ENCODE measurements around the gene ZFHX3. TPM values are rescaled to one million over a fixed set of nuclear protein-coding genes. Genes with fewer than 3 reads are reported as not detected.

ZFHX3 gene
- polyA plus RNA-seq, 1 experiment: 2.2 TPM

DNA sequence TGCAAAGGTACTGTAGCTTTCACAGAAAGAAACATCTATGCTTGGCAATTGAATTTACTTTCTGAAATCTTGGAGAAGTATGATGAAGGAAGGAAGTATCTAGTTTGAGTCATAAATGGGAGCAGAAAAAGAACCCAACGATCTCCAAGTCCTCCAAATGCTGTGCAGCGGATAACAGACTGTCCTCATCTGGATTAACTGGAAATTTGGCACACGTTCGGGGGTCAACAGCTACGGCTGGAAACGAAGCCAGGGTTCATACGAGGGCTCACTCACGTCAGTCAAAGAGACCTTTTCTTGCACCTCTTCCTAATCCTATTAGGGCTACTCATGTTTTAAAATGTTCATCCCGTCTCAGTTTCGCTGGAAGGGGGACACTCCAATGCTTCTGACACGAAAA, 152.0 kb downstream of the ZFHX3 start:
- Histone ChIP-seq H3K27me3 (ENCODE audit: control insufficient read depth, insufficient read depth, low read length) (no peaks in the 10 kb centered on the region), H3K4me3 (ENCODE audit: low read depth, low read length) (no peak overlapping the region), H3K36me3 (ENCODE audit: control insufficient read depth, insufficient read depth, low read length) (peaks cover 3% of the 10 kb centered on the region; the same call in 1 of the 2 replicates)
- TF ChIP-seq, protein P1, sequence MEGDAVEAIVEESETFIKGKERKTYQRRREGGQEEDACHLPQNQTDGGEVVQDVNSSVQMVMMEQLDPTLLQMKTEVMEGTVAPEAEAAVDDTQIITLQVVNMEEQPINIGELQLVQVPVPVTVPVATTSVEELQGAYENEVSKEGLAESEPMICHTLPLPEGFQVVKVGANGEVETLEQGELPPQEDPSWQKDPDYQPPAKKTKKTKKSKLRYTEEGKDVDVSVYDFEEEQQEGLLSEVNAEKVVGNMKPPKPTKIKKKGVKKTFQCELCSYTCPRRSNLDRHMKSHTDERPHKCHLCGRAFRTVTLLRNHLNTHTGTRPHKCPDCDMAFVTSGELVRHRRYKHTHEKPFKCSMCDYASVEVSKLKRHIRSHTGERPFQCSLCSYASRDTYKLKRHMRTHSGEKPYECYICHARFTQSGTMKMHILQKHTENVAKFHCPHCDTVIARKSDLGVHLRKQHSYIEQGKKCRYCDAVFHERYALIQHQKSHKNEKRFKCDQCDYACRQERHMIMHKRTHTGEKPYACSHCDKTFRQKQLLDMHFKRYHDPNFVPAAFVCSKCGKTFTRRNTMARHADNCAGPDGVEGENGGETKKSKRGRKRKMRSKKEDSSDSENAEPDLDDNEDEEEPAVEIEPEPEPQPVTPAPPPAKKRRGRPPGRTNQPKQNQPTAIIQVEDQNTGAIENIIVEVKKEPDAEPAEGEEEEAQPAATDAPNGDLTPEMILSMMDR (IDR thresholded peaks at IDR 0.05; ENCODE audit: insufficient read depth, low read depth, low read length): no peak
- ChIA-PET CTCF (interaction anchor here (0.6 kb wide), 1 partner anchor 333 kb away, joined by 3 read pairs; no protein-coding TSS in a partner anchor), POLR2A (no interaction called here)
- DNase-seq (ENCODE audit: low read depth): no peak

DNA sequence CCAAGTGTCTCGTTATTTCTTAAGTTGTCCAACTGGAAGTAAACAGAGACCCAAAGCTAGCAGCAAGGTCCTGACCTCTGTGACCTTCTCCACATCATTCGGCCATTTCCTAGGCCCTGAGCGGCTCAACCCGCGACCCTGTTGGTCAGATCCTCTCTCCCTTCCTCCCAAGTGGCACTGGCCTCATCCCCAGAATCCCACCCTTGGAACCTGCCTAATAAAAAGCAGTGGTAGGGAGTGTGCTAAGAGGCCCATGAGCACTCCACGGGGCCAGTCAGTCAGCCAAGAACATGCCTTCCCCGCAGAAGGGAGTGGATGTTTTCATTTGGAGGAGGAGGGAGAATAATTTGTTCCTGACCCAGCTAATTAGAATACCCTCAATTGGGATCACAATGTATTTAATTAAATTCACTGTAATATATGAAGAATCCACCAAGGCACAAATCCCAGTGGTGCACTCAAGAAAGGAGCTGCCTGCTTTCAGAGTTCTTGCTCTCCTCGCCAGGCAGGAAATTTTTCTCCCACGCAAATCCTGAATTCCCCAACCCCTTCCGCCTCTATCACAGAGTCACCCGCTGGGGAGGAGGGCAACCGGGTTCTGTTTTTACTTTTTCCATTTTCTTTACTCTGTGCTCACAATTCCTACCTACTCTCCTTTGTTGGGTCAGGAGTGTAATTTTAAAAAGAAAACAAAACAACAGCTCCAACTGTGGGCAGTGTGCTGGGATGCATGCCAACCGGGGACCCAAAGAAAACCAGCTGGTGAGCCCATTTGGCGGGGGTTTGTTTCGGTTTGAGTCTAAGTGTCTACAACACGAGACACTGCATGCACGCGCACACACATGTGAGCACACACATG, 153.4 kb downstream of the ZFHX3 start:
- CTCF ChIA-PET: interaction anchor here (0.5 to 1.6 kb wide), 4 partner anchors 30 to 112 kb away, joined by 3 to 5 read pairs (median 3); no protein-coding TSS in a partner anchor

DNA sequence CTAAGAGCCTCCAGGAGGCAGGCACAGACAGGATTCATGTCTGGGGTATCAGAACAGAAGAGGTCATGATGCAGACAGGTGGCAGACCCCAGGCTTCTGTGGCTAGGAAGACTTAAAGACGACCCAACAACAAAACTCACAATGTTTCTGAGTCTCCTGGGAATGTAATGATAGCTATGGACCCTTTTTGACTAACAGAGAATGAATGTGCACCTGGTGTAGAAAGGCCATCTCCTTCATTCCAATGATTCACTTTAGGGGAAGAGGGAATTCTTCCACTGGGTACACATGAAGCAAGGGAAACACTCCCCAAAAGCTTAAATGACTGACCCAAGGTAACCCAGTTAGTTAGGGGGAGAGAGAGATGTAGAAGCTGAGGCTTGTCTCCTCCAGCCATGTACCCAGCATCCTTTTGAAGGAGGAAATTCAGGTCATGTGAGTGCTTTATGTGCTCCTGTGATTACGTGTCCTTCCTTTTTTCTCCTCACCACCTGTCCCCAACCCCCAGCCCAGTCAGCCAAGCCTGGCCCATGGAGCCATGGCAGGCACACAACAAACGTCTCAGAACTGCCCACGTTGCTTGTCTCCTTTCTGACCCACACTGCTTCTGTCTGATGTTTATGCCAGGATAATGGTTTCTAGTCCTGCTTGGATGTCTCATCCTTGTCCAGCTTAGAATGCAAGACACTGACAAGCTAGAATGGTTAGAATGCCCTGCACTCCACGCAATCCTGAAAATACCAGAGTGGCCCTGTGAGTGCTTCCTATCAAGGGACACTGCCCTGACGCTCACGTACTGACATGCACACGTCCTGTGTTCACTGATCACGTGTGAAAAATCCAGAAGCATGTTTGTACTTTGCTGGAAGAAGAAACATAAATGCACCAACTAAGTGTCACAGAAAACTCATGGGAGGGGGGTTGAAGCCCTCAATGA, 156.4 kb downstream of the ZFHX3 start:
- peaks cover 15% of the 10 kb centered on the region for H3K36me3 ChIP-seq (ENCODE audit: control insufficient read depth, insufficient read depth, low read length)
- TF ChIP-seq, protein P1 (IDR thresholded peaks at IDR 0.05; ENCODE audit: insufficient read depth, low read depth, low read length): no peak
- POLR2A ChIA-PET: no interaction called here
- no peak for DNase-seq (ENCODE audit: low read depth)
- no peak overlapping the region for H3K4me3 ChIP-seq (ENCODE audit: low read depth, low read length)
- H3K27me3 ChIP-seq (ENCODE audit: control insufficient read depth, insufficient read depth, low read length): no peaks in the 10 kb centered on the region
- CTCF ChIA-PET: no interaction called here

More for the DNA sequence above, 153.4 kb downstream of the ZFHX3 start:
- Histone ChIP-seq H3K4me3 (ENCODE audit: low read depth, low read length) (no peak overlapping the region), H3K27me3 (ENCODE audit: control insufficient read depth, insufficient read depth, low read length) (no peaks in the 10 kb centered on the region), H3K36me3 (ENCODE audit: control insufficient read depth, insufficient read depth, low read length) (peaks cover 3% of the 10 kb centered on the region)
- no peak for DNase-seq (ENCODE audit: low read depth)
- TF ChIP-seq, protein P1 (IDR thresholded peaks at IDR 0.05; ENCODE audit: insufficient read depth, low read depth, low read length): no peak
- POLR2A ChIA-PET: no interaction called here

DNA sequence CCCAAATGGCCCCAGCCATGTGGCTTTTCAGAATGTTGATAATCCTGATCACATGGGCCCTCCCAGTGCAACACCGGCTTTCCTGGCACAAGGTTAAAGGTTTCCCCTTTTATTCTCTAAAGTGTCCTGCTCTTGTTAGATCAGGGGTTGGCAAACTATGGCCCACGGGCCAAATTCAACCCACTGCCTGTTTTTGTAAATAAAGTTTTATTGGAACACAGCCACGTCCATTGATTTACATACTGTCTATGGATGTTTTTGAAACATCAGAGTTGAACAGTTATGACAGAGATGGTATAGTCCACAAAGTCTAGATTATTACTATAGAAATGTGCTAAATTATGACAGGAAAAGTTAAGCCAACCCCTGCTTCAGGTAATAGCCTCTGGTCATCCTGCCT, 157.3 kb downstream of the ZFHX3 start:
- H3K27me3 ChIP-seq (ENCODE audit: control insufficient read depth, insufficient read depth, low read length): no peaks in the 10 kb centered on the region
- H3K4me3 ChIP-seq (ENCODE audit: low read depth, low read length): no peak overlapping the region
- ChIA-PET CTCF (no interaction called here), POLR2A (no interaction called here)
- peaks cover 17% of the 10 kb centered on the region for H3K36me3 ChIP-seq (ENCODE audit: control insufficient read depth, insufficient read depth, low read length)
- DNase-seq (ENCODE audit: low read depth): no peak
- TF ChIP-seq, protein P1 (IDR thresholded peaks at IDR 0.05; ENCODE audit: insufficient read depth, low read depth, low read length): no peak
